ENCODE measurements around the gene TEX261. TPM values are rescaled to one million over a fixed set of nuclear protein-coding genes. Genes with fewer than 3 reads are reported as not detected.

Gene TEX261
- total RNA-seq, 1 donor from 2014 or later = 44.7 TPM

DNA sequence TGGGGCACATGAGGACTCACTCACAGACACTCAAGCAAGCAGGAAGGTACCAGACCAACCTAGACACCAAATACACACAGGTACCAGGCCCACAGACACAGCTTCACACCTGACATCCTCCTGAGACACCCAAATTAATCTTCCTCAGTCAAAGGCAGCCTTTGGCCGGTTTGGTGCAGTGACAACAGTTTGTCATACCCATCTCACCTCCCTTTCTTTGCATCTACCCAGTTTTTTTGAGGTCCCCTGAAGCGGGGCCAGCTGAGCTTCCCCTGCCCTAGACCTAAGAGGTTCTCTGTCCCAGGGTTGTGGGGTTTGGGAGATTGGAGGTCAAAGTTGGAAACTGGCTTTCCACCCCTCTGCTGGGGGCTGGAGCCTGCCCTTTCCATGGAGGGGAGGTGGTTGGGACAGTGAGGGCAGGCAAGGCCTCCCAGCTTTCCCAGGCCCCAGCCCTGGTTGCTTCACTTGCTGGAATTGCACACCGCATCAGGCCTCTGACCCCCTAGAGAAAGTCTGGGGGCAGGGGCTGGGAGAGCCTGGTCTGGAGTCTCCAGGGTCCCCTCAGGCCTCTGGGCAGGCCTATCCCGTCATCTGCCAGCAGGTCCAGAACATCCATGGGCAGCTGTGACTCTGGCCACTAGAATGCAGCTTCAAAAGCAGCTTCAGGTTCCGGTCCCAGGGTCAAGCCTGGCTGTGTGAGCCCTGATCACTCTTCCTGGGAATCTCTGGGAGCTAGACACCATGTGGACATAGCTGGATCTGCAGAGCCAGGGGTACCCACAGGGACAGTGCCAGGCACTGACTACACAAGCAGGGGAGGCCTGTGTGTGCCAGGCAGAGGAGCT is 12.5 kb upstream of the TEX261 start:
- DNase-seq (ENCODE audit: low read depth) (no peak), FAIRE-seq (no peak)
- Histone ChIP-seq H2AFZ (ENCODE audit: low read depth, low read length) (no peak overlapping the region), H3K79me2 (ENCODE audit: insufficient read depth, low read length) (no peaks in the 10 kb centered on the region), H3K9me3 (ENCODE audit: insufficient read depth, low read depth, low read length) (no peaks in the 10 kb centered on the region), H3K4me2 (ENCODE audit: low read length) (no peak overlapping the region), H4K20me1 (ENCODE audit: insufficient read depth, low read length) (no peaks in the 10 kb centered on the region), H3K27me3 (ENCODE audit: insufficient read depth, low read length) (no peaks in the 10 kb centered on the region), H3K36me3 (ENCODE audit: insufficient read depth, low read length) (no peaks in the 10 kb centered on the region), H3K4me3 (ENCODE audit: insufficient read depth, low read depth, low read length) (no peak overlapping the region), H3K4me1 (ENCODE audit: insufficient read depth, low read length) (no peaks in the 10 kb centered on the region), H3K9ac (ENCODE audit: low read length) (no peak overlapping the region), H3K27ac (ENCODE audit: low read depth, low read length) (no peak overlapping the region)
- H3K27ac Mint-ChIP-seq (ENCODE audit: unreplicated experiment) = no peak overlapping the region
- H3K27me3 Mint-ChIP-seq (ENCODE audit: low read depth, unreplicated experiment) = peaks cover 15% of the 10 kb centered on the region
- H3K9me3 Mint-ChIP-seq (ENCODE audit: unreplicated experiment) = no peaks in the 10 kb centered on the region
- peaks cover 6% of the 10 kb centered on the region for H3K4me1 Mint-ChIP-seq (ENCODE audit: low read depth, unreplicated experiment)
- TF ChIP-seq EZH2 (IDR thresholded peaks at IDR 0.05; ENCODE audit: insufficient read depth, low read length) = no peak
- TF ChIP-seq, protein P1, sequence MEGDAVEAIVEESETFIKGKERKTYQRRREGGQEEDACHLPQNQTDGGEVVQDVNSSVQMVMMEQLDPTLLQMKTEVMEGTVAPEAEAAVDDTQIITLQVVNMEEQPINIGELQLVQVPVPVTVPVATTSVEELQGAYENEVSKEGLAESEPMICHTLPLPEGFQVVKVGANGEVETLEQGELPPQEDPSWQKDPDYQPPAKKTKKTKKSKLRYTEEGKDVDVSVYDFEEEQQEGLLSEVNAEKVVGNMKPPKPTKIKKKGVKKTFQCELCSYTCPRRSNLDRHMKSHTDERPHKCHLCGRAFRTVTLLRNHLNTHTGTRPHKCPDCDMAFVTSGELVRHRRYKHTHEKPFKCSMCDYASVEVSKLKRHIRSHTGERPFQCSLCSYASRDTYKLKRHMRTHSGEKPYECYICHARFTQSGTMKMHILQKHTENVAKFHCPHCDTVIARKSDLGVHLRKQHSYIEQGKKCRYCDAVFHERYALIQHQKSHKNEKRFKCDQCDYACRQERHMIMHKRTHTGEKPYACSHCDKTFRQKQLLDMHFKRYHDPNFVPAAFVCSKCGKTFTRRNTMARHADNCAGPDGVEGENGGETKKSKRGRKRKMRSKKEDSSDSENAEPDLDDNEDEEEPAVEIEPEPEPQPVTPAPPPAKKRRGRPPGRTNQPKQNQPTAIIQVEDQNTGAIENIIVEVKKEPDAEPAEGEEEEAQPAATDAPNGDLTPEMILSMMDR (IDR thresholded peaks at IDR 0.05; ENCODE audit: insufficient read depth, low read depth, low read length) = no peak
- H3K4me3 Mint-ChIP-seq (ENCODE audit: unreplicated experiment) = no peak overlapping the region
- peaks cover 1% of the 10 kb centered on the region for H3K36me3 Mint-ChIP-seq (ENCODE audit: low read depth, unreplicated experiment)

DNA sequence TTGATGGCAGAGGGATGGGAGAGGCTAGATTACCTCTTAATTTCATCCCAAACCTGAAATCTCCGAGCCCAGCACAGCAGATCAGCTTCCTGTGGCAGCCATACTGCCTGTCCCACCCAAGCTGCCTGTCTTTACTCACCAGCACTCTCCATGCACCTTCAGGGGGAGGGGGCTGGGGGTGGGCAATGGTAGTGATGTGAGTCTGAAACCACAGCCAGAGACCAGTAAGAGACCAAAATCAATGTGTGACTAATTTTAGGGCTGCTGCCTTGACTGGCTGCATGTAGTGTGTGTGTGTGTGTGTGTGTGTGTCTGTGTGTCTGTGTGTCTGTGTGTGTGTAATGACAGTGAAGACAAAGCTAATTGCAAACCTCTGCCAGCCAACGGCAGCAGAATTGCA is 11.7 kb upstream of the TEX261 start:
- Histone ChIP-seq H3K27me3 (ENCODE audit: insufficient read depth, low read length) (no peaks in the 10 kb centered on the region), H3K4me2 (ENCODE audit: low read length) (no peak overlapping the region), H3K4me1 (ENCODE audit: insufficient read depth, low read length) (no peaks in the 10 kb centered on the region), H3K79me2 (ENCODE audit: insufficient read depth, low read length) (no peaks in the 10 kb centered on the region), H2AFZ (ENCODE audit: low read depth, low read length) (no peak overlapping the region), H3K4me3 (ENCODE audit: insufficient read depth, low read depth, low read length) (no peak overlapping the region), H3K9me3 (ENCODE audit: insufficient read depth, low read depth, low read length) (no peaks in the 10 kb centered on the region), H3K36me3 (ENCODE audit: insufficient read depth, low read length) (no peaks in the 10 kb centered on the region), H3K27ac (ENCODE audit: low read depth, low read length) (no peak overlapping the region), H3K9ac (ENCODE audit: low read length) (no peak overlapping the region), H4K20me1 (ENCODE audit: insufficient read depth, low read length) (no peaks in the 10 kb centered on the region)
- Mint-ChIP-seq H3K27me3 (ENCODE audit: low read depth, unreplicated experiment) (peaks cover 9% of the 10 kb centered on the region), H3K4me1 (ENCODE audit: low read depth, unreplicated experiment) (peaks cover 6% of the 10 kb centered on the region), H3K4me3 (ENCODE audit: unreplicated experiment) (no peak overlapping the region), H3K36me3 (ENCODE audit: low read depth, unreplicated experiment) (peaks cover 1% of the 10 kb centered on the region), H3K27ac (ENCODE audit: unreplicated experiment) (no peak overlapping the region), H3K9me3 (ENCODE audit: unreplicated experiment) (no peaks in the 10 kb centered on the region)
- no peak for TF ChIP-seq EZH2 (IDR thresholded peaks at IDR 0.05; ENCODE audit: insufficient read depth, low read length)
- TF ChIP-seq, protein P1 (IDR thresholded peaks at IDR 0.05; ENCODE audit: insufficient read depth, low read depth, low read length) = no peak
- DNase-seq (ENCODE audit: low read depth) (no peak), FAIRE-seq (no peak)
